ENCODE measurements around the gene TIMM44.
"Not testable (repeated sequence)": the region's sequence is repeated elsewhere in the genome, so short reads cannot be mapped to it uniquely, and the experiment has no call there.

The TIMM44 gene

DNA sequence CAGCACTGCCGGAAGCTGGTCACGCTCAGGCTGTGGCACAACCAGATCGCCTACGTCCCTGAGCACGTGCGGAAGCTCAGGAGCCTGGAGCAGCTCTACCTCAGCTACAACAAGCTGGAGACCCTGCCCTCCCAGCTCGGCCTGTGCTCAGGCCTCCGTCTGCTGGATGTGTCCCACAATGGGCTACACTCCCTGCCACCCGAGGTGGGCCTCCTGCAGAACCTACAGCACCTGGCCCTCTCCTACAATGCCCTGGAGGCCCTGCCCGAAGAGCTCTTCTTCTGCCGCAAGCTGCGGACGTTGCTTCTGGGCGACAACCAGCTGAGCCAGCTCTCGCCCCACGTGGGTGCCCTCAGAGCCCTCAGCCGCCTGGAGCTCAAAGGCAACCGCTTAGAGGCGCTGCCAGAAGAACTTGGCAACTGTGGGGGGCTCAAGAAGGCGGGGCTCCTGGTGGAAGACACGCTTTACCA lies 43.0 kb downstream of the TIMM44 start:
- no peak for DNase-seq (ENCODE audit: low read depth in 2 of 2)

- no peak for DNase-seq (ENCODE audit: low read depth in 2 of 2)
These were observed 43.6 kb downstream of the TIMM44 start for GRCh38 chr19:7899751-7900378.

DNA sequence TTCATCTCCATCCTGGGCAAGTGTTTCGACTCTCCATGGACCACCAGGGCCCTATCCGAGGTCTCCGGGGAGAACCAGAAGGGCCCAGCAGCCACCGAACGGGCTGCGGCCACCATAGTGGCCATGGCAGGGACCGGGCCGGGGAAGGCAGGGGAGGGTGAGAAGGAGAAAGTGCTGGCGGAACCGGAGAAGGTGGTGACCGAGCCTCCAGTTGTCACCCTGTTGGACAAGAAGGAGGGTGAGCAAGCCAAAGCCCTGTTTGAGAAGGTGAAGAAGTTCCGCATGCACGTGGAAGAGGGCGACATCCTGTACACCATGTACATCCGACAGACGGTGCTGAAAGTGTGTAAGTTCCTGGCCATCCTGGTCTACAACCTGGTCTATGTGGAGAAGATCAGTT lies 44.5 kb downstream of the TIMM44 start:
- no peak for DNase-seq (ENCODE audit: low read depth in 2 of 2)

DNA sequence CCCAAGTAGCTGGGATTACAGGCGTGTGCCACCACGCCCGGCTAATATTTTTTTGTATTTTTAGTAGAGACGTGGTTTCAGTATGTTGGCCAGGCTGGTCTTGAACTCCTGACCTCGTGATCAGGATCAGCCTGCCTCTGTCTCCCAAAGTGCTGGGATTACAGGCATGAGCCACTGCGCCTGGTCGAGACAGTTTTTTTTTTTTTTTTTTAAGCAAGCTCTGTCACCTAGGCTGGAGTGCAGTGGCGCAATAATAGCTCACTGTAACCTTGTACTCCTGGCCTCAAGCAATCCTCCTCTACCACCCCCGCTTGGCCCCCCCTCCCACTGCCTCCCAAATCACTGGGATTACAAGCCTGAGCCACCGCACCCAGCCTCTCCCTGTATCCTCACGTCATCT lies 46.2 kb downstream of the TIMM44 start:
- no peak for DNase-seq (ENCODE audit: low read depth in 2 of 2)

GRCh38 chr19:7895565-7895964 lies 47.9 kb downstream of the TIMM44 start:
- no peak for DNase-seq (ENCODE audit: low read depth in 2 of 2)

GRCh38 chr19:7894612-7895309 lies 48.7 kb downstream of the TIMM44 start:
- DNase-seq (ENCODE audit: low read depth in 2 of 2) = no peak

- DNase-seq (ENCODE audit: low read depth in 2 of 2) = not testable (repeated sequence)
These were observed 49.9 kb downstream of the TIMM44 start for GRCh38 chr19:7893362-7894101.

GRCh38 chr19:7888826-7889217 lies 54.6 kb downstream of the TIMM44 start:
- no peak for DNase-seq (ENCODE audit: low read depth in 2 of 2)

GRCh38 chr19:7888145-7888825 lies 55.2 kb downstream of the TIMM44 start, which contains the start of gene LRRC8E:
LRRC8E (plus strand) TSS chr19:7888510; CDS start chr19:7895604, 7,094 bp downstream.
- DNase-seq (ENCODE audit: low read depth in 2 of 2) = no peak

DNA sequence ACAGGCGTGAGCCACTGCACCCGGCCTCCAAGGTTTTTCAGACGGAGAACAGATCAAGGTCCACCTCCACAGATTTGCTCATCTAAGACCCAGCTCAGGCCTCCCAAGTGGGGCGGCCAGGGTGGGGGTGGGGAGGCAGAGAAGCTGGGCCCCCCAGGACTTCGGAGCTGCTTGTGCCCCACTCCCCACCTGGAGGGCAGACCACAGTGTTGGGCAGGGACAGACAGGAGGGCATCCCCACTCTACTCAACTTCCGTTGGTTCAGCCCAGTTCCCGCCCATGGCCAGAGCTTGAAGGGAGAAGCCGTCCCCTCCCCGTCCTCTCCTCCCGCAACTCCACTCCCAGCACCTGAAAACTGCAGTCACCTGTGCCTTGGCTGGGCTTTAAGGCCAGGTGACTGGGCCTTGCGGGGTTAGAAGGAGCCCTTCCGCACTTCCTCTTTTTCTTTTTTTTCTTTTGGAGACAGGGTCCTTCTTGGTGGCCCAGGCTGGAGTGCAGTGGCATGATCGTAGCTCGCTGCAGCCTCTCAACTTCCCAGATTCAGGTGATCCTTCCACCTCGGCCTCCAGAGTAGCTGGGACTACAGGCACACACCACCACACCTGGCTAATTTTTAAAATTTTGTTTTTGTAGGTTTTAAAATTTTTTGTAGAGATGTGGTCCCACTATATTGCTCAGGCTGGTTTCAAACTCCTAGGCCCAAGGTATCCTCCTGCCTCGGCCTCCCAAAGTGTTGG lies 55.9 kb downstream of the TIMM44 start:
- no peak for DNase-seq (ENCODE audit: low read depth in 2 of 2)

GRCh38 chr19:7885818-7886217 lies 57.6 kb downstream of the TIMM44 start:
- DNase-seq (ENCODE audit: low read depth in 2 of 2) = no peak

- DNase-seq (ENCODE audit: low read depth in 2 of 2) = no peak
These were observed 59.5 kb downstream of the TIMM44 start for GRCh38 chr19:7883796-7884570.

DNA sequence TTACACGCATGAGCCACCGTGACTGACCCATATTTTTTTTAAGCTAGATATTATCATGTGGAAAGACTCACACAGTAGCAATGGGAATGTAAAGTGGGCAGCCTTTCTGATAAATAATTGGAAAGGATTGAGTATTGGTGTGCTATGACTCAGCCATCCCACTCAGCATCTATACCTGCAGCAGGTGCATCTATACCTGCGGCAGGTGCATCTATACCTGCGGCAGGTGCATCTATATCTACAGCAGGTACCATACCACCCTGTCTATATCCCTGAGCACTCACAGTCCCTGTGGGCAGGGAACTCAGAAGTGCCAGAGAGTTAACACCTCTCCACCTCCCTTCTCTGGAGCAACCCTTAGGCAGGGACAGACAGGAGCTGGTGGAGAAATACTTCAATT lies 60.4 kb downstream of the TIMM44 start:
- no peak for DNase-seq (ENCODE audit: low read depth in 2 of 2)

- DNase-seq (ENCODE audit: low read depth in 2 of 2) = no peak
These were observed 61.6 kb downstream of the TIMM44 start for GRCh38 chr19:7881910-7882309.

DNA sequence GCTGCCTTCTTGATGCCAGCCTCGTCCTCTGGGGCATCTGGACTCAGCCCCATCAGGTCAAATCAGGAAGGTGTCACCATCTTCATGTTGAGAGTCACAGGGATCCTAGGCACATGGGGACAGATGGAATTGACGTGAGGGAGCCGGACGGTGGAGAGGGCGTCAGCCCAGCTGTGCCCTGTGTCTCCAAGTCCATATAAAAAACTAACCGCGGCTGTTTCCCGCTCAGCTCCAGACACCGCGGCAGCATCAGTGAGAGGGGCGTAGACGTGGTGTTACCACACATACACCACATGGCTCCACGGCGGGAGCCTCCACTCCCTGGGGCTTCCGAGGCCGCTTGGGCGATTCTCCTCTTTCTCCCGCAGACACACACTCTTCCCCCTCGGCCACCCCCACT lies 63.6 kb downstream of the TIMM44 start:
- no peak for DNase-seq (ENCODE audit: low read depth in 2 of 2)

GRCh38 chr19:7879111-7879807 lies 64.2 kb downstream of the TIMM44 start:
- DNase-seq (ENCODE audit: low read depth in 2 of 2) = no peak

- no peak for DNase-seq (ENCODE audit: low read depth in 2 of 2)
These were observed 66.1 kb downstream of the TIMM44 start for GRCh38 chr19:7877249-7877836.
